H9 (cell line): ENCODE measurements around the gene KCNE4. TPM values are rescaled to one million over a fixed set of nuclear protein-coding genes. Genes with fewer than 3 reads are reported as not detected.
A peak's percentile ranks its signal among the peaks of the same experiment; 100 is the strongest.

Experiments
- DNase-seq: peaks from one replicate; pipeline ENCODE4 v3.0.0-alpha.2; 2017
- H2AFZ ChIP-seq: one replicate; pipeline ENCODE4 v1.6.1; 2013; ENCODE audit warnings: mild to moderate bottlenecking, low read length, control low read depth, moderate library complexity
- H2AK5ac ChIP-seq: 2 replicates; pipeline ENCODE4 v1.6.1; 2013; ENCODE audit warnings: low read length, control low read depth, mixed read lengths; ENCODE audit not compliant: insufficient read length
- H2BK120ac ChIP-seq: one replicate; pipeline ENCODE4 v1.6.1; 2013; ENCODE audit warnings: low read depth, mild to moderate bottlenecking, low read length, control low read depth, inconsistent platforms; ENCODE audit not compliant: poor library complexity, severe bottlenecking
- H2BK12ac ChIP-seq: 2 replicates; pipeline ENCODE4 v1.6.1; 2013; ENCODE audit warnings: low read length, control low read depth, mixed read lengths, low read depth; ENCODE audit not compliant: insufficient read length
- H2BK15ac ChIP-seq: 2 replicates; pipeline ENCODE4 v1.6.1; 2013; ENCODE audit warnings: low read depth, low read length, control low read depth
- H2BK20ac ChIP-seq: one replicate; pipeline ENCODE4 v1.6.1; 2013; ENCODE audit warnings: low read depth, mild to moderate bottlenecking, low read length, control low read depth, inconsistent platforms; ENCODE audit not compliant: poor library complexity, severe bottlenecking
- H2BK5ac ChIP-seq: 2 replicates; pipeline ENCODE4 v1.6.1; 2013; ENCODE audit warnings: low read length, control low read depth, mixed read lengths; ENCODE audit not compliant: insufficient read length
- H3K14ac ChIP-seq: 2 replicates; pipeline ENCODE4 v1.6.1; 2013; ENCODE audit warnings: low read length, control low read depth; ENCODE audit not compliant: insufficient read depth
- H3K18ac ChIP-seq: 2 replicates; pipeline ENCODE4 v1.6.1; 2013; ENCODE audit warnings: low read depth, mild to moderate bottlenecking, mixed read lengths, low read length, control low read depth; ENCODE audit not compliant: insufficient read length
- H3K23ac ChIP-seq: 2 replicates; pipeline ENCODE4 v1.6.1; 2013; ENCODE audit warnings: low read length, control low read depth, mixed read lengths, low read depth; ENCODE audit not compliant: insufficient read length
- H3K23me2 ChIP-seq: 2 replicates; pipeline ENCODE4 v1.6.1; 2013; ENCODE audit warnings: low read depth, mild to moderate bottlenecking, mixed read lengths, low read length, control low read depth; ENCODE audit not compliant: insufficient read length, poor library complexity, severe bottlenecking
- H3K27ac ChIP-seq: 2 replicates; pipeline ENCODE4 v1.5.1; 2013; ENCODE audit warnings: low read length, control low read depth, mixed read lengths, low read depth; ENCODE audit not compliant: insufficient read length
- H3K27me3 ChIP-seq: 2 replicates; pipeline ENCODE4 v1.6.1; 2013; ENCODE audit warnings: low read length, control low read depth, inconsistent platforms; ENCODE audit not compliant: insufficient read depth
- H3K4ac ChIP-seq: 2 replicates; pipeline ENCODE4 v1.6.1; 2013; ENCODE audit warnings: low read depth, mild to moderate bottlenecking, control low read depth, inconsistent platforms, low read length, moderate library complexity
- H3K4me1 ChIP-seq: 2 replicates; pipeline ENCODE4 v1.6.1; 2013; ENCODE audit warnings: low read length, control low read depth, inconsistent platforms; ENCODE audit not compliant: insufficient read depth
- H3K4me2 ChIP-seq: 2 replicates; pipeline ENCODE4 v1.6.1; 2013; ENCODE audit warnings: low read length, control low read depth, mixed read lengths; ENCODE audit not compliant: insufficient read length, insufficient read depth
- H3K56ac ChIP-seq: 2 replicates; pipeline ENCODE4 v1.6.1; 2013; ENCODE audit warnings: low read depth, mild to moderate bottlenecking, mixed read lengths, low read length, control low read depth; ENCODE audit not compliant: insufficient read length
- H3K79me1 ChIP-seq: 2 replicates; pipeline ENCODE4 v1.6.1; 2013; ENCODE audit warnings: low read depth, mild to moderate bottlenecking, moderate library complexity, low read length, control low read depth, inconsistent platforms; ENCODE audit not compliant: insufficient read depth, poor library complexity, severe bottlenecking
- H3K79me2 ChIP-seq: 2 replicates; pipeline ENCODE4 v1.6.1; 2013; ENCODE audit warnings: low read length, control low read depth, inconsistent platforms; ENCODE audit not compliant: insufficient read depth
- H3K9ac ChIP-seq: 2 replicates; pipeline ENCODE4 v1.6.1; 2013; ENCODE audit warnings: low read length, control low read depth, mixed read lengths; ENCODE audit not compliant: insufficient read length; ENCODE audit errors: extremely low read depth
- H3K9me3 ChIP-seq: one replicate; pipeline ENCODE4 v1.6.1; 2013; ENCODE audit warnings: low read depth, low read length, inconsistent platforms; ENCODE audit not compliant: control insufficient read depth
- H3T11ph ChIP-seq: one replicate; pipeline ENCODE4 v1.6.1; 2013; ENCODE audit warnings: mild to moderate bottlenecking, low read length, control low read depth, inconsistent platforms
- H4K20me1 ChIP-seq: one replicate; pipeline ENCODE4 v1.6.1; 2013; ENCODE audit not compliant: control insufficient read depth, insufficient read length, insufficient read depth
- H4K5ac ChIP-seq: 2 replicates; pipeline ENCODE4 v1.6.1; 2013; ENCODE audit warnings: low read depth, mild to moderate bottlenecking, mixed read lengths, low read length, control low read depth; ENCODE audit not compliant: insufficient read length
- H4K8ac ChIP-seq: replicated peaks from 2 replicates; pipeline ENCODE4 v1.6.1; 2013; ENCODE audit warnings: low read length, control low read depth, mixed read lengths, low read depth; ENCODE audit not compliant: insufficient read length
- H4K91ac ChIP-seq: 2 replicates; pipeline ENCODE4 v1.6.1; 2013; ENCODE audit warnings: low read depth, mild to moderate bottlenecking, moderate library complexity, mixed read lengths, low read length, control low read depth; ENCODE audit not compliant: insufficient read length
- H3K27ac Mint-ChIP-seq, 3 experiments: 2 replicates in 2 of 3; 3 replicates in 1 of 3; pipeline ENCODE4 v1.8.0; 2020 to 2021; ENCODE audit warnings: mixed read lengths in 3 of 3, mild to moderate bottlenecking in 1 of 3, moderate library complexity in 1 of 3
- H3K27me3 Mint-ChIP-seq: 2 replicates; pipeline ENCODE4 v1.8.0; 2021; ENCODE audit warnings: low read depth, mild to moderate bottlenecking, moderate library complexity, mixed read lengths
- H3K36me3 Mint-ChIP-seq, 3 experiments: 2 replicates in 2 of 3; 3 replicates in 1 of 3; pipeline ENCODE4 v1.8.0; 2020 to 2021; ENCODE audit warnings: low read depth in 3 of 3, mixed read lengths in 3 of 3; ENCODE audit not compliant: insufficient read depth in 1 of 3
- H3K4me1 Mint-ChIP-seq, 2 experiments: 2 replicates each; pipeline ENCODE4 v1.8.0; 2020; ENCODE audit warnings: mixed read lengths in 2 of 2
- H3K4me3 Mint-ChIP-seq, 2 experiments: 2 replicates in 1 of 2; 3 replicates in 1 of 2; pipeline ENCODE4 v1.8.0; 2020 to 2021; ENCODE audit warnings: mild to moderate bottlenecking in 2 of 2, mixed read lengths in 2 of 2, moderate library complexity in 1 of 2
- H3K9me3 Mint-ChIP-seq, 2 experiments: 2 replicates in 1 of 2; 3 replicates in 1 of 2; pipeline ENCODE4 v1.8.0; 2020; ENCODE audit warnings: mild to moderate bottlenecking in 2 of 2, mixed read lengths in 2 of 2, moderate library complexity in 1 of 2
- WGBS: extraction: QIAGEN DNeasy Blood & Tissue Kit; methylation state at CpG from one replicate; pipeline ENCODE4 v1.1.7; 2013; ENCODE audit warnings: missing lambda C conversion rate, low lambda C conversion rate, mixed read lengths; ENCODE audit not compliant: insufficient read length; ENCODE audit errors: extremely low coverage; 5-methylcytosine and 5-hydroxymethylcytosine counted together
- total RNA-seq: library from RNA; stranded (reverse); gene quantifications from 2 replicates; pipeline ENCODE4 v1.2.1, GENCODE V29; 2021
- TF ChIP-seq, protein P1 (sequence below): fragments of 200-600 bp; sonication (generic); conservative IDR thresholded peaks from 3 replicates; pipeline ENCODE4 v1.8.0; 2021; ENCODE audit warnings: antibody characterized with exemption, mild to moderate bottlenecking

The KCNE4 gene
- total RNA-seq, 1 experiment from 2014 or later, result 0.24 TPM

DNA sequence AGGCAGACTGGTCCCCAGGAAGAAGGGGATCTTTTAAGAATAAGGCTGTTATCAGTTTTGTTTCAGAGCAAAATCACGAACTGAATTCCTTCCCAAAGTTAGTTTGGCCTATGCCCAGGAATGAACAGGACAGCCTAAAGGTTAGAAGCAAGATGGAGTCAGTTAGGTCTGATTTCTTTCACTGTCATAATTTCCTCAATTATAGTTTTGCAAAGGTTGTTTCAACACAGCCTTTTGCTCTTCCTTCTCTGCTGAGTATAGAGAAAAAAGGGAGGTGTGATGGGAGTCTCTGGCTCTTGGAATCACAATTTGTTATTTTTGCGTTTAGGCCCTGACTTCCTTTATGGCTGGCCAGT lies 14.6 kb upstream of the KCNE4 start:
- H3K56ac ChIP-seq, result no peak overlapping the region
- no peak overlapping the region for H3T11ph ChIP-seq
- H3K27ac ChIP-seq, result no peak overlapping the region
- peaks cover 6% of the 10 kb centered on the region for H3K9me3 ChIP-seq
- no peak overlapping the region for H2AK5ac ChIP-seq
- H2BK20ac ChIP-seq, result no peak overlapping the region
- H3K4me1 ChIP-seq, result peaks cover 13% of the 10 kb centered on the region
- no peak overlapping the region for H3K18ac ChIP-seq
- H3K27ac Mint-ChIP-seq, result peak overlapping the region; percentile 87 to 94 (median 88)
- H2BK5ac ChIP-seq, result no peak overlapping the region
- H3K9me3 Mint-ChIP-seq, result peaks cover 24 to 30% of the 10 kb centered on the region in 2 experiments
- H3K27me3 ChIP-seq, result no peaks in the 10 kb centered on the region
- H3K14ac ChIP-seq, result no peak overlapping the region
- DNase-seq, result no peak
- H3K4me1 Mint-ChIP-seq, result peaks cover 62 to 63% of the 10 kb centered on the region in 2 experiments
- H4K20me1 ChIP-seq, result no peaks in the 10 kb centered on the region
- TF ChIP-seq, protein P1, sequence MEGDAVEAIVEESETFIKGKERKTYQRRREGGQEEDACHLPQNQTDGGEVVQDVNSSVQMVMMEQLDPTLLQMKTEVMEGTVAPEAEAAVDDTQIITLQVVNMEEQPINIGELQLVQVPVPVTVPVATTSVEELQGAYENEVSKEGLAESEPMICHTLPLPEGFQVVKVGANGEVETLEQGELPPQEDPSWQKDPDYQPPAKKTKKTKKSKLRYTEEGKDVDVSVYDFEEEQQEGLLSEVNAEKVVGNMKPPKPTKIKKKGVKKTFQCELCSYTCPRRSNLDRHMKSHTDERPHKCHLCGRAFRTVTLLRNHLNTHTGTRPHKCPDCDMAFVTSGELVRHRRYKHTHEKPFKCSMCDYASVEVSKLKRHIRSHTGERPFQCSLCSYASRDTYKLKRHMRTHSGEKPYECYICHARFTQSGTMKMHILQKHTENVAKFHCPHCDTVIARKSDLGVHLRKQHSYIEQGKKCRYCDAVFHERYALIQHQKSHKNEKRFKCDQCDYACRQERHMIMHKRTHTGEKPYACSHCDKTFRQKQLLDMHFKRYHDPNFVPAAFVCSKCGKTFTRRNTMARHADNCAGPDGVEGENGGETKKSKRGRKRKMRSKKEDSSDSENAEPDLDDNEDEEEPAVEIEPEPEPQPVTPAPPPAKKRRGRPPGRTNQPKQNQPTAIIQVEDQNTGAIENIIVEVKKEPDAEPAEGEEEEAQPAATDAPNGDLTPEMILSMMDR, result no peak
- H3K36me3 Mint-ChIP-seq, result peaks cover 14 to 44% (median 33%) of the 10 kb centered on the region in 3 experiments
- H4K8ac ChIP-seq, result no peak overlapping the region
- H2BK120ac ChIP-seq, result no peak overlapping the region
- no CpG with 5 or more reads among the region's 2 CpGs for WGBS
- no peak overlapping the region for H3K4me3 Mint-ChIP-seq
- no peaks in the 10 kb centered on the region for H3K23me2 ChIP-seq
- H3K9ac ChIP-seq, result no peak overlapping the region
- H3K4ac ChIP-seq, result no peak overlapping the region
- no peak overlapping the region for H4K5ac ChIP-seq
- no peaks in the 10 kb centered on the region for H3K79me2 ChIP-seq
- H3K27me3 Mint-ChIP-seq, result no peaks in the 10 kb centered on the region
- H3K23ac ChIP-seq, result no peak overlapping the region
- no peak overlapping the region for H2BK12ac ChIP-seq
- H3K4me2 ChIP-seq, result no peak overlapping the region
- H2BK15ac ChIP-seq, result no peak overlapping the region
- no peak overlapping the region for H2AFZ ChIP-seq
- no peak overlapping the region for H4K91ac ChIP-seq
- H3K79me1 ChIP-seq, result no peaks in the 10 kb centered on the region
